SJSA1 (cell line): Measurements from ENCODE around the gene PDP2. TPM values are rescaled to one million over a fixed set of nuclear protein-coding genes. Genes with fewer than 3 reads are reported as not detected.

ENCODE experiments used
- DNase-seq, 2 experiments: peaks; one replicate each; pipeline ENCODE4 v3.0.0-alpha.2; 2015 to 2020; ENCODE audit warnings: low spot score in 2 of 2, low read depth in 1 of 2
- H3K27ac ChIP-seq: fragments of 250-450 bp; sonication (Bioruptor Pico); 2 replicates; pipeline ENCODE4 v1.5.1; 2020; ENCODE audit warnings: mild to moderate bottlenecking, moderate library complexity
- H3K27me3 ChIP-seq: fragments of 250-450 bp; sonication (Bioruptor Pico); replicated peaks from 2 replicates; pipeline ENCODE4 v1.5.1; 2020; ENCODE audit warnings: mild to moderate bottlenecking, moderate library complexity
- H3K36me3 ChIP-seq: fragments of 250-450 bp; sonication (Bioruptor Pico); 2 replicates; pipeline ENCODE4 v1.5.1; 2020; ENCODE audit warnings: mild to moderate bottlenecking
- H3K4me1 ChIP-seq: fragments of 250-450 bp; sonication (Bioruptor Pico); replicated peaks from 2 replicates; pipeline ENCODE4 v1.6.1; 2021; ENCODE audit warnings: mild to moderate bottlenecking
- H3K4me3 ChIP-seq: fragments of 250-450 bp; sonication (Bioruptor Pico); 2 replicates; pipeline ENCODE4 v1.5.1; 2020; ENCODE audit warnings: mild to moderate bottlenecking
- H3K9me3 ChIP-seq: fragments of 250-450 bp; sonication (Bioruptor Pico); replicated peaks from 2 replicates; pipeline ENCODE4 v1.5.1; 2020; ENCODE audit warnings: mild to moderate bottlenecking
- total RNA-seq: library from RNA; depleted of rRNA; stranded (reverse); fragments of >200 nt; shearing (Covaris generic); gene quantifications from 2 replicates; pipeline ENCODE4 v1.2.3, GENCODE V29; 2014; rRNA removed

PDP2 gene, protein sequence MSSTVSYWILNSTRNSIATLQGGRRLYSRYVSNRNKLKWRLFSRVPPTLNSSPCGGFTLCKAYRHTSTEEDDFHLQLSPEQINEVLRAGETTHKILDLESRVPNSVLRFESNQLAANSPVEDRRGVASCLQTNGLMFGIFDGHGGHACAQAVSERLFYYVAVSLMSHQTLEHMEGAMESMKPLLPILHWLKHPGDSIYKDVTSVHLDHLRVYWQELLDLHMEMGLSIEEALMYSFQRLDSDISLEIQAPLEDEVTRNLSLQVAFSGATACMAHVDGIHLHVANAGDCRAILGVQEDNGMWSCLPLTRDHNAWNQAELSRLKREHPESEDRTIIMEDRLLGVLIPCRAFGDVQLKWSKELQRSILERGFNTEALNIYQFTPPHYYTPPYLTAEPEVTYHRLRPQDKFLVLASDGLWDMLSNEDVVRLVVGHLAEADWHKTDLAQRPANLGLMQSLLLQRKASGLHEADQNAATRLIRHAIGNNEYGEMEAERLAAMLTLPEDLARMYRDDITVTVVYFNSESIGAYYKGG
- 2.3 and 5.0 TPM in 2 replicates for total RNA-seq

DNA sequence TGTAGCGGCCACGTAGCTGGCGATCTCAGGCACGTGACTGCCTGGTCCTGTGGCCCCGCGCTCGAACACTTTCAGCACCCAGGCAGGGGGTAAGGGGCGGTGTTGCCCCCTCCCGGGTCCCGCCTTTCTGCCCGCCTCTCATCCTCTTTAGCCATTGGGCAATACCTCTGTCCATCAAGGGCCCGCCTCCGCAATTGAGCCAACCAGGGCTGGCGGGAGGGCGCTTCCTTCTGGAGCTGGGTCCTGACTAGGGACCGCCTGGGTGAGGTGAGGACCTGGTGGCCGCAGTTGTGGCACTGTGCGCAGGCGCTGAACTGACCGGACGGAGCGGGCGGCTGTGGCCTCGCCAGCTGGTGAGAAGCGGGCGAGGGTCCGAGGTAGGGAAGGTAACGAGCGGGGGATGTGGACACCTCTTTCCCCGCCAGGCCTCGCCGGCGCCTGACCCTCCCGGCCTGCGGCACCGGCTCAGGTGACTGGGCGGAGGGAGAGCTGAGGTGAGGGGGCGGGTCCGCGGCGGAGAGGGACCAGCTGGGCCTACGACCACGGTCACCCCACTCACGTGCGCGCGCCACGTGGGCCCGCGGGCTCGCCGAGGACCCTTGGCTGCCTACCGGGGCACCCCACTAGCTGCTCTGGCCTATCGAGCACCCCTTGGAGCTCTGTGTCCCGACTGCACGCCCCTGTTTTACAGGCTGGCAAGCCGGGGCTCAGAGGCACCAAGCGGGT, at the start of gene PDP2:
Gene PDP2 (plus strand): TSS at position 228 of the 726 bp plus-strand sequence. CDS start 3,770 bp downstream, outside the sequence.
- no peaks in the 10 kb centered on the region for H3K9me3 ChIP-seq
- no peaks in the 10 kb centered on the region for H3K27me3 ChIP-seq
- peaks cover 12% of the 10 kb centered on the region for H3K4me1 ChIP-seq
- peak within 1 kb of the TSS; percentile 59 for H3K4me3 ChIP-seq
- peaks cover 13% of the 10 kb centered on the region for H3K36me3 ChIP-seq
- DNase-seq, result peak; percentile 93 to 96
- no peak within 1 kb of the TSS for H3K27ac ChIP-seq

DNA sequence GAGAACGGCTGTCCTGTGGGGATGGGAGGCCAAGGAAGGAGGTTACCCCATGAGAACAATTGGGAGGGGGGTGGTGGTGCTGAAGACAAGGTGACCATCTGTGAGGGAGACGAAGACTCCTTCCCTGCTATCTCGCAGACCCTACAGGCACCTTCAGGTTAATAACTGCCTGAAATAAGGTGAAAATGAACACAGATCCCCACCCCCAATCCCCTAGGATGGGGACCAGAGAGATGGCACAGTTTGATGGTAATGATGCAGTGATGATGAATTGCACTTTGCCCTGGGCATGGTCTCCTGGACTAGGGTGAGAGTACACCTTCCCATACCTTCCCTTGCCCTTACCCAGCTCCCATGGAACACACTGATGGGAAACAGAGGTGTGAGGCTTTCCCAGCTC, 48.1 kb upstream of the PDP2 start:
- Histone ChIP-seq H3K27me3 (no peaks in the 10 kb centered on the region), H3K27ac (no peak overlapping the region)

DNA sequence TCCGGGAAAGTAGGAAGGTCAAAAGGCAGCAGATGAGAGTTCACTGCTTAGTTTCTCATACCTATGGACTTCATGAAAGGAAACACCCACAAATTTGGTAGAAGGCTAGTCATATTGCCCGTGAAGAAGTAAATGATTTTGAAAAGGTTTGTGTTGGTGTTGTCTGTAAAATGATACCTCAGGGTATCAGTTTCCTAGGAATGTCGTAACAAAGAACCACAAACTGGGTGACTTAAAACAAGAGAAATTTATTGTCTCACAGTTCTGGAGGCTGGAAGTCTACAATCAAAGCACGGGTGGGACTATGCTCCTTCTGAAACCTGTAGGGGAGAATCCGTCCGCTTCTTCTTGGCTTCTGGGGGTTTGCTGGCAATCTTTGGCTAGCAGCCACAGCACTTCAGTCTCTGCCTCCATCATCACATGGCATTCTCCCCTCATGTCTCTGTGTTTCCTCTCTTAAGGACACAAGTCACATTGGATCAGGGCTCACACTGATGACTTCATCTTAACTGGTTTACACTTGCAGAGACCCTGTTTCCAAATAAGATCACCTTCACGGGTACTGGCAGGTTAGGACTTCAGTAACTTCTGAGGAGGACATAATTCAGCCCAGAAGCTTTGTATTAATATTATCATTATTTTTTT, 47.5 kb upstream of the PDP2 start:
- Histone ChIP-seq H3K4me1 (peaks cover 12% of the 10 kb centered on the region), H3K4me3 (no peak overlapping the region), H3K36me3 (peaks cover 18% of the 10 kb centered on the region), H3K27ac (no peak overlapping the region), H3K27me3 (peaks cover 5% of the 10 kb centered on the region; the same call in 1 of the 2 replicates), H3K9me3 (no peaks in the 10 kb centered on the region)
- no peak for DNase-seq

More for the DNA sequence above, 48.1 kb upstream of the PDP2 start:
- Histone ChIP-seq H3K4me1 (peaks cover 12% of the 10 kb centered on the region), H3K9me3 (no peaks in the 10 kb centered on the region), H3K4me3 (no peak overlapping the region), H3K36me3 (peaks cover 22% of the 10 kb centered on the region)
- no peak for DNase-seq

DNA sequence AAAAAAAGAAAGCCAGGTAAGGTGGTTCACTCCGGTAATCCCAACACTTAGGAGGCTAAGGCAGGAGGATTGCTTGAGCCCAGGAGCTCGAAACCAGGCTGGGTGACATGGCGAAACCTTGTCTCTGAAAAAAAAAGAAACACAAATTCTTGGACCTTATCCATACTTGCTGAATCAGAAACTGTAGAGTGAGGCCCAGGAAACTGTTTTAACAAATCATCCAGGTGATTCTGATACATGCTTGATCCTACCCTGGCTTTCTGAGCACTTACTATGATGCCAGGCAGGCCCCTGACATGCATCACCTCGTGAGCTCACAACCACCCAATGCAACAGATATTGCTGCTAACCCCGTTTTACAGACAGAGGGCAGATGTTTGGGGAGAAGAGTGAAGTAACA, 45.6 kb upstream of the PDP2 start:
- Histone ChIP-seq H3K9me3 (no peaks in the 10 kb centered on the region), H3K4me3 (no peak overlapping the region), H3K27ac (no peak overlapping the region), H3K4me1 (peaks cover 5% of the 10 kb centered on the region), H3K36me3 (peaks cover 6% of the 10 kb centered on the region), H3K27me3 (peaks cover 11% of the 10 kb centered on the region)
- no peak for DNase-seq

DNA sequence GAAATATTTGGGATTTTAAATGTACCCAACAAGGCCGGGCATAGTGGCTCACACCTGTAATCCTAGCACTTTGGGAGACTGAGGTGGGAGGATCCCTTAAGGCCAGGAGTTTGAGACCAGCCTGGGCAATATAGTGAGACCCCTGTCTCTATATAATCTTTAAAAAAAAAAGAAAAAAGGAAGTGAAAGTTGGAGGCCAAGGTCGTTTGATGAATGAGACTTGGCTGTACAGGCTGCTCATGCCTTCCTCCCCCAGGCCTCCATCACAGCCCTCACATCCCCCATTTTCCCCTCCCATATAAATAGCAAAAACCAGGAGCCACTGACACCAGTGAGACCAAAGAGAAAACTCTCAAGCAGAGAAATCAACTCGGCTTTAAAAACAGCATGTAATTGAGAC, 39.4 kb upstream of the PDP2 start:
- Histone ChIP-seq H3K36me3 (no peaks in the 10 kb centered on the region), H3K4me1 (no peaks in the 10 kb centered on the region), H3K27ac (no peak overlapping the region), H3K27me3 (peaks cover 41% of the 10 kb centered on the region), H3K9me3 (no peaks in the 10 kb centered on the region), H3K4me3 (no peak overlapping the region)
- DNase-seq, result no peak

DNA sequence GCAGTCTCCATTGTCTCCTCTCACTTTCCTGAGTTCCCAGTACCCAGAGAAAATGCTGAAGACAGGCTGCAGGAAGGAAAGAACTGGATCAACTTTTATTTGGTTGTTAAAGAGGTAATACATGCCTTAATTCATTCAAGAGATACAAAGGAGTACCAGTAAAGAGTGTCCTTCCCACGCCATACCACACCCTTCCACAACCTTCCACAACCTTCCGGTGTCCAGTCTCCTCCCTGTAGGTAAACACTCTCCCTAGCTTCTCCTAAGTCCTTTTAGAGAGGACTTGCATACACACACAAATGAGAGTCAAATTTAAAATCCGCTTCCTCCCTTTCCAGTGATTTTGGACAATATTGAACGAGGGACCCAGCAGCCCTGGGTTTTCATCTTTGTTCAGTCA, 38.9 kb upstream of the PDP2 start:
- H3K9me3 ChIP-seq, result no peaks in the 10 kb centered on the region
- no peaks in the 10 kb centered on the region for H3K36me3 ChIP-seq
- no peak overlapping the region for H3K4me3 ChIP-seq
- H3K27ac ChIP-seq, result no peak overlapping the region
- H3K4me1 ChIP-seq, result no peaks in the 10 kb centered on the region
- peaks cover 44% of the 10 kb centered on the region for H3K27me3 ChIP-seq
- DNase-seq, result no peak

DNA sequence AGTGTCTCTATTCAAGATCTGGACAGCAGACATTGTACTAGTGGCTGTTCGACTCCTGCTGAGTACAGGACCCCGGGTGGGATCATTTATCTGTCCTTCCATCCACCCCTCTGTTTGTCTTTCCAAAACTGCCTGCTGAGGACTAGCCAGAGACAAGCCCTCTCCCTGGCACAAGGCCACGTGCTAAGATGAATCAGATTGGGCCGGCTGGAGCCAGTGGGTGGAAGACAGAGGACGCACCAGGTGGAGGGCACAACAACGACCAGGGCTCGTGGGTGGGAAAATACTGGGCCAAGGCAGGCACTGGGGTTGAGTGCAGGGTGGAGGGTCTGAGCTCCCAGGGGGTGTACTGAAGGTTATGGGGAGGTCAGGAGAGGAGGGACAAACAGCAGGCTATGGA, 37.5 kb upstream of the PDP2 start:
- no peak for DNase-seq
- peaks cover 49% of the 10 kb centered on the region for H3K27me3 ChIP-seq

DNA sequence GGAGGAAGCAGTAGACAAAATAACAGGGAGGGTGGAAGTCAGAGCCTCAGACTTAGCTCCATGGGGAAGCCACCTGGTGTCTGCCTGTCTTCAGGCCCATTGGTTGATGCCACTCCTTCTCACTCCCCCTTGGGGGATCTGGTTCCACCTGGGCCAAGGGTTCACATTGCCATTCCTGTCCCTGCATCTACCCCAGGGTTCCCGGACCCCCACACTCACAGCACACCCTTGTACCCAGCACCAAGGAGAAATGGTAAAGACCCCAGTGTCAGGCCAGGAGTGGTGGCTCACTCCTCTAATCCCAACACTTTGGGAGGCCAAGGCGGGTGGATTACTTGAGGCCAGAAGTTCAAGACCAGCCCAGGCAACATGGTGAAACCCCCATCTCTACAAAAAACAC, 37.1 kb upstream of the PDP2 start:
- DNase-seq, result no peak
- peaks cover 47% of the 10 kb centered on the region for H3K27me3 ChIP-seq
- no peak overlapping the region for H3K27ac ChIP-seq

More for the DNA sequence above, 37.5 kb upstream of the PDP2 start:
- no peak overlapping the region for H3K27ac ChIP-seq
- no peaks in the 10 kb centered on the region for H3K9me3 ChIP-seq
- H3K36me3 ChIP-seq, result no peaks in the 10 kb centered on the region
- no peak overlapping the region for H3K4me3 ChIP-seq
- H3K4me1 ChIP-seq, result no peaks in the 10 kb centered on the region

DNA sequence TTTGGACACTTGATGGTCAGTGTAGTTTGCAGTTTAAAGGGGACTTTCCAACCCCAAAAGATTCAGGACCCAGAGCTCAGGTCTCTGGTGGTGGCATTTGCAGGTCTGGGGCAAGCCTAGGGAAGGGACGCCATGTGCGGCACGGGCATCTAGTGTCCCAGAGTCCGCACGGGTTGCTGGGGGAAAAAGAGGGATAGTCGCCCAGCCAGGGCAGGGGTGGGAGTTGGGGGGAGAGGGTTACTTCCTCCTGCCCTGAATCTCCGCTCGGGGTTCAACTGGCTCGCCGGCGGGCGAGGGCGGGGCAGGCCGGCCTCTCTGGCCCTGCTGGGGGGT, 36.3 kb upstream of the PDP2 start:
- no peak for DNase-seq
- Histone ChIP-seq H3K36me3 (no peaks in the 10 kb centered on the region), H3K9me3 (no peaks in the 10 kb centered on the region), H3K4me3 (no peak overlapping the region), H3K27ac (no peak overlapping the region), H3K4me1 (no peaks in the 10 kb centered on the region), H3K27me3 (peaks cover 43% of the 10 kb centered on the region)

More for the DNA sequence above, 37.1 kb upstream of the PDP2 start:
- no peak overlapping the region for H3K4me3 ChIP-seq
- H3K4me1 ChIP-seq, result no peaks in the 10 kb centered on the region
- no peaks in the 10 kb centered on the region for H3K9me3 ChIP-seq
- no peaks in the 10 kb centered on the region for H3K36me3 ChIP-seq

DNA sequence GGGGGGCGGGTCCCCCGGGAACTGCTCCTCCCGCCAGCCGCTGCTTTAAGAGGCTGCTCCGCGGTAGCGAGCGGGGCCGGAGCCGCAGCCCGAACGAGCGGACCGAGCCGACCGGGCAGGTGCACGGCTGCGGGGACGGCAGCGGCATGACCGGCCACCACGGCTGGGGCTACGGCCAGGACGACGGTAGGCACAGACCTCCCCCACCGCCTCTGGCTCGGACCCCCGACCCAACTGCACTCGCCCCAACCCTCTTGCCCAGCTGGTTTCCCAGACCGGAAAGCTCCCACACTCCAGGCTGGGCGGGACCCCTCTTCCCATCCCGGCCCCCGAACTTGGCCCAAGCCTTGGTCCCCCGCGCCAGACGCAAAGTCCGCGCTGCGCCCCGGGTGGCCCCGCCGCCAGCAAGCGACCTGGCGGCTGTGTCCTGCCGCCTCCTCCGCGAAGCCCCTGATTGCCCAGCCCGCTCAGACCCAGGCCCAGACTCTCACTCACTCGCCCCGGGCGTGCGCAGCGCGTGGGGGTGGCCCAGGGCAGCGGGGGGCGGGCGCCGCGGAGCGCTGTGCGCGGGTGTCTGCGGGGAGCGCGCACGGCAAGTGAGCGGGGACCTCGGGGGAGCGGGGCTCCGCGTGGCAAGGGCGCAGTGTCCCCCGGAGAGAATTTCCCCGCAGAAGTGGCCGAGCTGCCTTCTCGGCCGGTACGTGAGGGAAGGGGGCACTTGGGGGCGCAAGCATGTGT, 35.8 kb upstream of the PDP2 start, which contains the start of gene CA7:
Gene CA7 (plus strand): TSS at position 73 of the 738 bp plus-strand sequence. CDS start 74 bp downstream, at position 147.
- H3K9me3 ChIP-seq, result no peaks in the 10 kb centered on the region
- no peak within 1 kb of the TSS for H3K27ac ChIP-seq
- DNase-seq, result no peak
- no peaks in the 10 kb centered on the region for H3K4me1 ChIP-seq
- H3K27me3 ChIP-seq, result peaks cover 43% of the 10 kb centered on the region
- H3K36me3 ChIP-seq, result no peaks in the 10 kb centered on the region
- H3K4me3 ChIP-seq, result no peak within 1 kb of the TSS

DNA sequence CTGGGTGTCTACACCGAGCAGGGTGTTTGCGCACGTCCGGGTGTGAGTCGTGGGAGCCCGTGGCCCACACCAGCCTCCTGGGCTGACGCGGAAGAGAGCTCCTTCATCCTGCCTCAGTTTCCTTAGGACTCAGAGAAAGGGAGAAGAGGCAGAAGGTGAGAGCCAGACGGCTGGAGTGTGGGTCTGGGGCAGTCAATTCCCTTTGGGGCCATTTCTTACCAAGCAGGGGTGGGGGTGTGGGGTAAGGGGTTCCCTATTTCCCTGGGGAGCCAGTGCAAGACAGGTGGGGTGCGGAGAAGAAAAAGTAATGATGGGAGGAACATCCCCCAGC, 35.3 kb upstream of the PDP2 start:
- no peak for DNase-seq
- no peak overlapping the region for H3K4me3 ChIP-seq
- no peaks in the 10 kb centered on the region for H3K36me3 ChIP-seq
- H3K4me1 ChIP-seq, result no peaks in the 10 kb centered on the region
- no peak overlapping the region for H3K27ac ChIP-seq
- no peaks in the 10 kb centered on the region for H3K9me3 ChIP-seq
- H3K27me3 ChIP-seq, result peaks cover 41% of the 10 kb centered on the region

DNA sequence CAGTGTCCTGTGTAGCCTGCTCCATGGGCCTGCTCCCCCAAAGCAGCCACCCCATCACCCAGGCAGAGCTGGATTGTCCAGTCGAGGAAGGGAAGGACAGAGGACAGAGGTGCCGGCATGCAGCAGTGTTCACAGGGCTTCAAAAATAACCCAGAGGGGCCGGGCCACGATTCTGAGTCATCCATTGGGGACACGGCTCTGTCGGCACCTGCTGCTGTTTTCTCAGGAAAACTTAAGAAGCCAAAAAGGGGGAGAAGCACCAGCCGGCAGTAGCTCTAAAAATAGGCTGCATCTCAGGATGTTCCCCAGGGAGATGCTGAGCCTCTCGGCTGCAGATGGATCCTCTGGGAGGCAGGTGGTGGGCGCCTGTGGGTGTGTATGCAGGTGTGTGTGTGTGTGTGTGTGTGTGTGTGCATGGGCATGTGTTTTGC, 34.5 kb upstream of the PDP2 start:
- Histone ChIP-seq H3K27me3 (peaks cover 38% of the 10 kb centered on the region), H3K27ac (no peak overlapping the region), H3K4me1 (no peaks in the 10 kb centered on the region), H3K36me3 (no peaks in the 10 kb centered on the region), H3K4me3 (no peak overlapping the region), H3K9me3 (no peaks in the 10 kb centered on the region)
- no peak for DNase-seq

DNA sequence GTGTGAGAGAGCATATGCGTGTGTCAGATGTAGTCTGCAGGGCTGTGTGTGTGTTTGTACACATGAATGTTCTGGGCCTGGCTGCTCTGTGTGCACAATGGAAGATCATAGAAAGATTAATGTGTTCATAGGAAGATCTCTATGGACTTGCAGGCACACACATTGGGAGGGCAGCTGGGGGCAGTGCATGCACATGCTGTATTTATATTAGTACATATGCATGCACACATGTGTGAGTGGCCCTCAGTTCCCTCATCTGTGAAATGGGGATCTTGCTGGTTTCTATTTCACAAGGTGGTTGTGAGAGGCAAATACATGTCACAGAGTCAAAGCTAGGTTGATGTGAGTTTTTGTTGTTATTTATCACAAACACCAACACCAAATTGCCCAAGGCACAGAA, 34.0 kb upstream of the PDP2 start:
- Histone ChIP-seq H3K27ac (no peak overlapping the region), H3K4me3 (no peak overlapping the region), H3K27me3 (peaks cover 38% of the 10 kb centered on the region), H3K4me1 (no peaks in the 10 kb centered on the region), H3K36me3 (no peaks in the 10 kb centered on the region), H3K9me3 (no peaks in the 10 kb centered on the region)
- no peak for DNase-seq
